HepG2 (cell line): Measurements from ENCODE around the gene OSBPL1A. TPM values are rescaled to one million over a fixed set of nuclear protein-coding genes. Genes with fewer than 3 reads are reported as not detected.

ENCODE experiments used
- ATAC-seq: fragments of 200-7000 bp; cut with Tn5 transposase; 3 replicates; pipeline ENCODE4 v1.9.1; 2020; ENCODE audit warnings: mild to moderate bottlenecking, moderate library complexity
- BruUV-seq: library from RNA; stranded (reverse); fragments of 400-500 nt; replicated peaks from 2 replicates; lab custom pipeline; 2021; lab: Mats Ljungman, UMichigan
- CTCF ChIA-PET: fragments of 300-600 bp; formaldehyde crosslinking; extraction: SDS; loops from one replicate; lab custom pipeline; 2021; ENCODE audit warnings: low total read pairs, inconsistent platforms, low intra/inter-chr PET ratio; lab: Yijun Ruan, JAX
- POLR2A ChIA-PET: fragments of 350-600 bp; sonication (Branson Sonifier 250); formaldehyde crosslinking; loops from one replicate; lab custom pipeline; 2020; ENCODE audit warnings: antibody characterized with exemption, inconsistent platforms; lab: Yijun Ruan, JAX
- DNase-seq: peaks from one replicate; pipeline ENCODE4 v3.0.0-alpha.2; 2015; ENCODE audit warnings: low spot score
- FAIRE-seq: peaks from 3 replicates; lab custom pipeline; 2011; peaks lifted over from hg19 to GRCh38; lab: Jason Lieb, UNC
- H2AFZ ChIP-seq: one replicate; pipeline ENCODE4 v1.6.1; 2011; ENCODE audit warnings: low read length, inconsistent platforms
- H3K27ac ChIP-seq: fragments of 300-600 bp; 3 replicates; pipeline ENCODE4 v1.8.0; 2011; ENCODE audit warnings: mixed run types, mild to moderate bottlenecking, mixed read lengths, low read length, inconsistent platforms; ENCODE audit not compliant: insufficient read depth; ENCODE audit errors: extremely low read length
- H3K27me3 ChIP-seq, 2 experiments: fragments of 200-600 bp in 1 of 2; 2 replicates in 1 of 2; 3 replicates in 1 of 2; pipeline versions ENCODE4 v1.6.0 to v1.8.0; 2011; ENCODE audit warnings: low read length in 2 of 2, mild to moderate bottlenecking in 2 of 2, moderate library complexity in 2 of 2, inconsistent platforms in 1 of 2; ENCODE audit not compliant: insufficient read depth in 2 of 2, control insufficient read depth in 1 of 2
- H3K36me3 ChIP-seq, 2 experiments: fragments of 200-600 bp in 1 of 2; replicated peaks in 1 of 2; 2 replicates in 1 of 2; 3 replicates in 1 of 2; pipeline versions ENCODE4 v1.5.1 to v1.8.0; 2011; ENCODE audit warnings: low read length in 2 of 2, inconsistent platforms in 1 of 2; ENCODE audit not compliant: insufficient read depth in 2 of 2, control insufficient read depth in 1 of 2
- H3K4me1 ChIP-seq: 2 replicates; pipeline ENCODE4 v1.5.1; 2012; ENCODE audit warnings: low read length, inconsistent platforms; ENCODE audit not compliant: insufficient read depth
- H3K4me2 ChIP-seq: 2 replicates; pipeline ENCODE4 v1.6.0; 2011; ENCODE audit warnings: low read depth, low read length, inconsistent platforms
- H3K4me3 ChIP-seq, 3 experiments: fragments of 200-600 bp in 1 of 3; sonication (generic), shearing (Covaris generic) in 1 of 3; replicated peaks in 1 of 3; 2 replicates each; pipeline ENCODE4 v1.5.1; 2011 to 2016; ENCODE audit warnings: low read length in 3 of 3, inconsistent platforms in 2 of 3, low read depth in 2 of 3, mild to moderate bottlenecking in 2 of 3, control low read depth in 1 of 3, mixed read lengths in 1 of 3; ENCODE audit not compliant: insufficient read depth in 1 of 3
- H3K79me2 ChIP-seq: one replicate; pipeline ENCODE4 v1.6.1; 2011; ENCODE audit warnings: low read length, inconsistent platforms; ENCODE audit not compliant: insufficient read depth
- H3K9ac ChIP-seq: 2 replicates; pipeline ENCODE4 v1.6.0; 2011; ENCODE audit warnings: mild to moderate bottlenecking, low read depth, low read length, inconsistent platforms; ENCODE audit not compliant: insufficient read depth
- H3K9me3 ChIP-seq: 2 replicates; pipeline ENCODE4 v1.5.1; 2012; ENCODE audit warnings: mild to moderate bottlenecking, low read length
- H4K20me1 ChIP-seq: 2 replicates; pipeline ENCODE4 v1.6.0; 2011; ENCODE audit warnings: inconsistent platforms, mild to moderate bottlenecking, low read length, moderate library complexity; ENCODE audit not compliant: insufficient read depth
- CHCHD3 ChIP-seq: sonication (generic); formaldehyde crosslinking; IDR thresholded peaks from 2 replicates; pipeline ENCODE4 v1.8.0; 2022; ENCODE audit warnings: mild to moderate bottlenecking, missing genetic modification reagents, moderate library complexity
- EEA1 ChIP-seq: sonication (generic); formaldehyde crosslinking; IDR thresholded peaks from 2 replicates; pipeline ENCODE4 v1.5.1; 2020; ENCODE audit warnings: mild to moderate bottlenecking, missing genetic modification reagents, borderline replicate concordance
- ELF4 ChIP-seq: sonication (generic); formaldehyde crosslinking; IDR thresholded peaks from 2 replicates; pipeline ENCODE4 v1.5.0; 2020; ENCODE audit warnings: missing genetic modification reagents, mild to moderate bottlenecking, moderate library complexity, borderline replicate concordance
- ETV6 ChIP-seq: sonication (generic); formaldehyde crosslinking; conservative IDR thresholded peaks from 2 replicates; pipeline ENCODE4 v1.4.0; 2020; ENCODE audit warnings: missing genetic modification reagents
- KDM1A ChIP-seq: IDR thresholded peaks from 2 replicates; pipeline ENCODE4 v1.6.1; 2016; ENCODE audit warnings: missing compliant biosample characterization
- NONO ChIP-seq, 2 experiments: fragments of 450-650 bp in 1 of 2; sonication (generic) in 1 of 2; formaldehyde crosslinking in 1 of 2; IDR thresholded peaks in 1 of 2; conservative IDR thresholded peaks in 1 of 2; 2 replicates each; pipeline versions ENCODE4 v1.6.1 to v1.8.0; 2017 to 2022; ENCODE audit warnings: mild to moderate bottlenecking in 1 of 2, missing genetic modification reagents in 1 of 2, moderate library complexity in 1 of 2
- PCBP2 ChIP-seq: fragments of 200-400 bp; formaldehyde crosslinking; optimal IDR thresholded peaks from 2 replicates; pipeline ENCODE3; 2018; ENCODE audit warnings: low read length, low read depth; ENCODE audit not compliant: poor library complexity, severe bottlenecking
- REL ChIP-seq: sonication (generic); formaldehyde crosslinking; conservative IDR thresholded peaks from 2 replicates; pipeline ENCODE4 v1.8.0; 2022; ENCODE audit warnings: mild to moderate bottlenecking, missing genetic modification reagents, moderate library complexity
- SOX5 ChIP-seq: IDR thresholded peaks from 2 replicates; pipeline ENCODE4 v1.6.1; 2016; ENCODE audit warnings: borderline replicate concordance
- TCF7L2 ChIP-seq: IDR thresholded peaks from 2 replicates; pipeline ENCODE4 v1.6.1; 2011; ENCODE audit warnings: mild to moderate bottlenecking, low read depth, low read length, moderate library complexity
- ZC3H4 ChIP-seq: sonication (generic); formaldehyde crosslinking; IDR thresholded peaks from 2 replicates; pipeline ENCODE4 v1.4.0; 2020; ENCODE audit warnings: missing genetic modification reagents, borderline replicate concordance
- ZKSCAN5 ChIP-seq: sonication (generic); formaldehyde crosslinking; IDR thresholded peaks from 2 replicates; pipeline ENCODE4 v1.5.1; 2020; ENCODE audit warnings: mild to moderate bottlenecking, missing genetic modification reagents
- ZMAT3 ChIP-seq: sonication (generic); formaldehyde crosslinking; conservative IDR thresholded peaks from 2 replicates; pipeline ENCODE4 v1.7.0; 2021; ENCODE audit warnings: missing genetic modification reagents
- ZNF234 ChIP-seq: sonication (generic); formaldehyde crosslinking; conservative IDR thresholded peaks from 2 replicates; pipeline ENCODE4 v1.5.1; 2020; ENCODE audit warnings: mild to moderate bottlenecking, missing genetic modification reagents
- ZNF331 ChIP-seq: sonication (generic); formaldehyde crosslinking; IDR thresholded peaks from 2 replicates; pipeline ENCODE4 v1.4.0; 2020; ENCODE audit warnings: missing genetic modification reagents
- ZNF652 ChIP-seq: IDR thresholded peaks from 2 replicates; pipeline ENCODE4 v1.6.1; 2016; ENCODE audit warnings: low read depth, borderline replicate concordance
- WGBS: methylation state at CpG from one replicate; pipeline ENCODE4 v1.1.6; 2017; ENCODE audit warnings: low lambda C conversion rate; 5-methylcytosine and 5-hydroxymethylcytosine counted together
- in situ Hi-C: cut with HindIII; loops from 2 replicates; pipeline ENCODE4 v1.10.0; 2017; ENCODE audit warnings: low pct_unique_long_range_greater_than_20kb; ENCODE audit not compliant: extremely low pct_ligation_motif_present
- intact Hi-C: fragments of 100-400 bp; cut with micrococcal nuclease; formaldehyde crosslinking; loops from one replicate; pipeline ENCODE4 v1.10.0; 2022; ENCODE audit not compliant: unreplicated experiment
- polyA plus RNA-seq, 8 experiments: library from polyadenylated mRNA; depleted of rRNA in 3 of 8; stranded (reverse) in 7 of 8; unstranded in 1 of 8; fragments of >200 nt; fragmentation: Illumina TruSeq in 4 of 8; extraction: Trizol in 4 of 8; gene quantifications; 2 replicates each; pipeline versions ENCODE4 v1.2.1 to v1.2.3, GENCODE V29; 2011 to 2016; ENCODE audit warnings: low read depth in 4 of 8, missing spikeins in 1 of 8, mixed read lengths in 1 of 8; ENCODE audit not compliant: insufficient read depth in 1 of 8
- total RNA-seq, 5 experiments: library from RNA; depleted of rRNA; stranded (reverse); fragments of >200 nt; fragmentation: Illumina TruSeq; extraction: Trizol; gene quantifications; 2 replicates each; pipeline ENCODE4 v1.2.3, GENCODE V29; 2016; ENCODE audit warnings: low read depth in 1 of 5
- TF ChIP-seq, protein P1 (sequence below): sonication (generic); formaldehyde crosslinking; IDR thresholded peaks from 2 replicates; pipeline ENCODE4 v1.5.0; 2020; ENCODE audit warnings: missing genetic modification reagents, mild to moderate bottlenecking, borderline replicate concordance
- TF ChIP-seq, protein P2 (sequence below): sonication (generic); formaldehyde crosslinking; IDR thresholded peaks from 2 replicates; pipeline ENCODE4 v1.9.0; 2021; ENCODE audit warnings: missing genetic modification reagents, borderline replicate concordance

Gene OSBPL1A
- total and polyA plus RNA-seq, 2 of the 13 experiments (the other 11 are each of a cell fraction or from before 2014, with no cell fraction given), result 0.02 TPM; not detected in 1

DNA sequence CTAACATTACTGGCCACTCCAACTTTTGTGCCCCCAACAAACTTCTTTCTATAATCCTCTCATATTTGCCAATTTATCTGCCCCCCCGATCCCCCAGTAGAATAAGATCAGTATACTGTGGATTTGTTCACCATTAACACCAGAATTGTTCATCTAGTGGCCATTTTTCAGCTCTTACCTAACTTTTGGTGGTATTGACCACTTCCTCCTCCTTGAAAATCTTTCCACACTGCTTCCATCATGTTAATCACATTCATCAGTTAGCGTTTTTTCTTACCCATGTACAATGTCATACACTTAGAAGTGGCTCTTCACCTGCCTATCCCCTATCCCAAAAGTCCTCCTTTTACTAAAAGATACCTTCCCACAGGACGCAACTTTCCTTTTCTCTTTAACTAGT, 35.0 kb upstream of the OSBPL1A start:
- Histone ChIP-seq H3K4me2 (no peak overlapping the region), H2AFZ (no peak overlapping the region), H4K20me1 (no peaks in the 10 kb centered on the region), H3K36me3 (no peaks in the 10 kb centered on the region), H3K9ac (no peak overlapping the region), H3K79me2 (no peaks in the 10 kb centered on the region), H3K9me3 (no peaks in the 10 kb centered on the region), H3K4me1 (peaks cover 3% of the 10 kb centered on the region; the same call in 1 of the 2 replicates), H3K27ac (no peak overlapping the region), H3K27me3 (no peaks in the 10 kb centered on the region), H3K4me3 (no peak overlapping the region)
- ATAC-seq, result no peak
- ChIA-PET POLR2A (no interaction called here), CTCF (no interaction called here)
- no TSS peak for BruUV-seq
- WGBS, result 64% methylated on average over 3 of the region's 3 CpGs
- DNase-seq, result no peak
- in situ Hi-C loops, result no loop called here
- no peak for TF ChIP-seq SOX5 (CRISPR knock-in tag)
- no peak for TF ChIP-seq ZNF652
- no peak for TF ChIP-seq ZMAT3 (CRISPR knock-in tag)
- TF ChIP-seq, protein P1, sequence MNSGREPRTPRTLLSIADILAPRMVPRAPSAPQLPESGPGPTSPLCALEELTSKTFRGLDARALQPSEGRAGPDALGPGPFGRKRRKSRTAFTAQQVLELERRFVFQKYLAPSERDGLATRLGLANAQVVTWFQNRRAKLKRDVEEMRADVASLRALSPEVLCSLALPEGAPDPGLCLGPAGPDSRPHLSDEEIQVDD, result no peak
- TF ChIP-seq ZNF234, result no peak
- TF ChIP-seq REL (CRISPR knock-in tag), result no peak
- no peak for TF ChIP-seq CHCHD3 (CRISPR knock-in tag)
- no peak for TF ChIP-seq ZNF331
- TF ChIP-seq KDM1A, result no peak
- intact Hi-C loops, result no loop called here
- no peak for FAIRE-seq

DNA sequence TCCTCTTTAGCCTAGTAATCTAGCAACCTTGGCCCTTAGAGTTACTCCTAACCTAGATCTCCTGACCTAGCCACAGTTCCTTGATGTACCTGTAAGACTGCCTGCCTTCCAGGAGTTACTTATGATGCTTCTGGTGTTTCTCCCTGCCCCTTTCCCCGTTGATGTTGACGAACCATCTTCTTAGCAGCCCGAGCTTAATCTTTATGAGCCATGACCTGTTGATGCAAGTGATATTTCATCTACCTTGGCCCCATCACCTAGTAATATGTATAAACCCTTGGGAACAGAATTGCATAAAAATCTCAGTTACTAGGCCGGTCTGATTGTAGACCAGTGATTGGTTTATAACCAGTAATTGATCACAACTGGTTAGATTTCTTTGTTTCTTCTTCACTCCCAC, 31.6 kb upstream of the OSBPL1A start:
- H3K4me2 ChIP-seq, result no peak overlapping the region
- CTCF ChIA-PET, result no interaction called here
- H3K4me1 ChIP-seq, result peaks cover 10% of the 10 kb centered on the region; the same call in 1 of the 2 replicates
- no TSS peak for BruUV-seq
- intact Hi-C loops (no loop called here), in situ Hi-C loops (no loop called here)
- ATAC-seq (no peak), DNase-seq (no peak), FAIRE-seq (no peak)
- POLR2A ChIA-PET, result no interaction called here
- H3K9me3 ChIP-seq, result peaks cover 8% of the 10 kb centered on the region; the same call in 1 of the 2 replicates
- H3K4me3 ChIP-seq, result no peak overlapping the region
- WGBS, result 63% methylated on average over 4 of the region's 4 CpGs
- H2AFZ ChIP-seq, result no peak overlapping the region
- no peaks in the 10 kb centered on the region for H4K20me1 ChIP-seq
- no peak overlapping the region for H3K9ac ChIP-seq
- no peak overlapping the region for H3K27ac ChIP-seq
- H3K36me3 ChIP-seq, result no peaks in the 10 kb centered on the region
- no peaks in the 10 kb centered on the region for H3K79me2 ChIP-seq
- no peaks in the 10 kb centered on the region; a peak in 1 of 5 replicates for H3K27me3 ChIP-seq
- TF ChIP-seq ZKSCAN5 (no peak), EEA1 (CRISPR knock-in tag) (no peak), ZC3H4 (CRISPR knock-in tag) (no peak), PCBP2 (no peak), ETV6 (CRISPR knock-in tag) (no peak), NONO (IDR thresholded peaks at IDR 0.05) (no peak), NONO (CRISPR knock-in tag; conservative IDR thresholded peaks at IDR 0.05) (no peak), ELF4 (CRISPR knock-in tag) (no peak), TCF7L2 (no peak), KDM1A (no peak)
- TF ChIP-seq, protein P2, sequence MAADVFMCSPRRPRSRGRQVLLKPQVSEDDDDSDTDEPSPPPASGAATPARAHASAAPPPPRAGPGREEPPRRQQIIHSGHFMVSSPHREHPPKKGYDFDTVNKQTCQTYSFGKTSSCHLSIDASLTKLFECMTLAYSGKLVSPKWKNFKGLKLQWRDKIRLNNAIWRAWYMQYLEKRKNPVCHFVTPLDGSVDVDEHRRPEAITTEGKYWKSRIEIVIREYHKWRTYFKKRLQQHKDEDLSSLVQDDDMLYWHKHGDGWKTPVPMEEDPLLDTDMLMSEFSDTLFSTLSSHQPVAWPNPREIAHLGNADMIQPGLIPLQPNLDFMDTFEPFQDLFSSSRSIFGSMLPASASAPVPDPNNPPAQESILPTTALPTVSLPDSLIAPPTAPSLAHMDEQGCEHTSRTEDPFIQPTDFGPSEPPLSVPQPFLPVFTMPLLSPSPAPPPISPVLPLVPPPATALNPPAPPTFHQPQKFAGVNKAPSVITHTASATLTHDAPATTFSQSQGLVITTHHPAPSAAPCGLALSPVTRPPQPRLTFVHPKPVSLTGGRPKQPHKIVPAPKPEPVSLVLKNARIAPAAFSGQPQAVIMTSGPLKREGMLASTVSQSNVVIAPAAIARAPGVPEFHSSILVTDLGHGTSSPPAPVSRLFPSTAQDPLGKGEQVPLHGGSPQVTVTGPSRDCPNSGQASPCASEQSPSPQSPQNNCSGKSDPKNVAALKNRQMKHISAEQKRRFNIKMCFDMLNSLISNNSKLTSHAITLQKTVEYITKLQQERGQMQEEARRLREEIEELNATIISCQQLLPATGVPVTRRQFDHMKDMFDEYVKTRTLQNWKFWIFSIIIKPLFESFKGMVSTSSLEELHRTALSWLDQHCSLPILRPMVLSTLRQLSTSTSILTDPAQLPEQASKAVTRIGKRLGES, result no peak
